GM23338 (cell line): ENCODE data around the gene IRX5. TPM values are rescaled to one million over a fixed set of nuclear protein-coding genes. Genes with fewer than 3 reads are reported as not detected.

ENCODE experiments used
- ATAC-seq: fragments of 200-7000 bp; cut with Tn5 transposase; 3 replicates; pipeline ENCODE4 v1.9.1; 2020
- DNase-seq: peaks from one replicate; pipeline ENCODE4 v3.0.0-alpha.2; 2015; ENCODE audit warnings: low spot score
- H2AFZ ChIP-seq: fragments of 200-600 bp; sonication (generic); 2 replicates; pipeline ENCODE4 v1.8.0; 2016; ENCODE audit warnings: antibody characterized with exemption, mild to moderate bottlenecking, moderate library complexity
- H3F3A ChIP-seq: fragments of 200-600 bp; sonication (generic); replicated peaks from 2 replicates; pipeline ENCODE4 v1.8.0; 2017; ENCODE audit warnings: antibody characterized with exemption, mixed run types, low read depth
- H3K27ac ChIP-seq: fragments of 200-600 bp; sonication (generic); 2 replicates; pipeline ENCODE4 v1.6.1; 2016; ENCODE audit warnings: low read depth
- H3K27me3 ChIP-seq: fragments of 200-600 bp; sonication (generic); 2 replicates; pipeline ENCODE4 v1.8.0; 2016; ENCODE audit warnings: mild to moderate bottlenecking, mixed run types, moderate library complexity; ENCODE audit not compliant: insufficient read depth
- H3K36me3 ChIP-seq: fragments of 200-600 bp; sonication (generic); 2 replicates; pipeline ENCODE4 v1.8.0; 2016; ENCODE audit warnings: mild to moderate bottlenecking; ENCODE audit not compliant: insufficient read depth
- H3K4me1 ChIP-seq: fragments of 200-600 bp; sonication (generic); 2 replicates; pipeline ENCODE4 v1.8.0; 2016; ENCODE audit warnings: mild to moderate bottlenecking, moderate library complexity; ENCODE audit not compliant: insufficient read depth
- H3K4me2 ChIP-seq: fragments of 200-600 bp; sonication (generic); 2 replicates; pipeline ENCODE4 v1.7.1; 2017; ENCODE audit warnings: mixed run types
- H3K4me3 ChIP-seq: fragments of 200-600 bp; sonication (generic); 2 replicates; pipeline ENCODE4 v1.6.1; 2016; ENCODE audit warnings: mixed run types
- H3K79me2 ChIP-seq: fragments of 200-600 bp; sonication (generic); replicated peaks from 2 replicates; pipeline ENCODE4 v1.8.0; 2017; ENCODE audit warnings: mild to moderate bottlenecking; ENCODE audit not compliant: insufficient read depth
- H3K9me2 ChIP-seq: fragments of 200-600 bp; sonication (generic); 2 replicates; pipeline ENCODE4 v1.8.0; 2017; ENCODE audit not compliant: insufficient read depth
- H4K20me1 ChIP-seq: fragments of 200-600 bp; sonication (generic); replicated peaks from 2 replicates; pipeline ENCODE4 v1.8.0; 2017; ENCODE audit warnings: mild to moderate bottlenecking; ENCODE audit not compliant: insufficient read depth
- H3K27ac Mint-ChIP-seq: 2 replicates; pipeline ENCODE4 v1.8.0; 2020; ENCODE audit warnings: inconsistent platforms, mild to moderate bottlenecking, moderate library complexity, mixed read lengths
- H3K27me3 Mint-ChIP-seq: 3 replicates; pipeline ENCODE4 v1.8.0; 2022; ENCODE audit warnings: low read depth, mild to moderate bottlenecking, moderate library complexity, mixed read lengths, inconsistent platforms; ENCODE audit not compliant: insufficient read depth, poor library complexity
- H3K36me3 Mint-ChIP-seq: 3 replicates; pipeline ENCODE4 v1.8.0; 2021; ENCODE audit warnings: low read depth, mild to moderate bottlenecking, inconsistent platforms, moderate library complexity, mixed read lengths
- H3K4me1 Mint-ChIP-seq: 3 replicates; pipeline ENCODE4 v1.8.0; 2020; ENCODE audit warnings: mild to moderate bottlenecking, inconsistent platforms, mixed read lengths
- H3K4me3 Mint-ChIP-seq: 3 replicates; pipeline ENCODE4 v1.8.0; 2021; ENCODE audit warnings: moderate library complexity, mild to moderate bottlenecking, inconsistent platforms, mixed read lengths
- H3K9me3 Mint-ChIP-seq: 3 replicates; pipeline ENCODE4 v1.8.0; 2020; ENCODE audit warnings: moderate library complexity, mild to moderate bottlenecking, inconsistent platforms, mixed read lengths
- CREB1 ChIP-seq: fragments of 250-450 bp; sonication (Bioruptor Pico); IDR thresholded peaks from 2 replicates; pipeline ENCODE4 v1.5.0; 2020; ENCODE audit warnings: low read depth, mild to moderate bottlenecking, moderate library complexity
- EZH2phosphoT487 ChIP-seq: fragments of 200-600 bp; sonication (generic); IDR thresholded peaks from one replicate; pipeline ENCODE4 v1.8.1; 2018; ENCODE audit warnings: antibody characterized with exemption; ENCODE audit not compliant: unreplicated experiment
- JUNB ChIP-seq: IDR thresholded peaks from one replicate; pipeline ENCODE4 v1.6.1; 2016; ENCODE audit warnings: antibody characterized with exemption; ENCODE audit not compliant: unreplicated experiment
- NANOG ChIP-seq: IDR thresholded peaks from 2 replicates; pipeline ENCODE4 v1.6.1; 2016; ENCODE audit warnings: antibody characterized with exemption, borderline replicate concordance
- POLR2AphosphoS5 ChIP-seq: IDR thresholded peaks from 2 replicates; pipeline ENCODE4 v1.6.1; 2016; ENCODE audit warnings: antibody characterized with exemption, low read depth
- STAT1 ChIP-seq: IDR thresholded peaks from one replicate; pipeline ENCODE4 v1.6.1; 2016; ENCODE audit warnings: antibody characterized with exemption; ENCODE audit not compliant: unreplicated experiment
- ZNF114 ChIP-seq: fragments of 250-450 bp; sonication (Bioruptor Pico); IDR thresholded peaks from 2 replicates; pipeline ENCODE4 v1.5.0; 2020; ENCODE audit warnings: mild to moderate bottlenecking, moderate library complexity
- ZNF331 ChIP-seq: fragments of 250-450 bp; sonication (Bioruptor Pico); IDR thresholded peaks from 2 replicates; pipeline ENCODE4 v1.5.0; 2020; ENCODE audit warnings: low read depth, mild to moderate bottlenecking, moderate library complexity
- polyA plus RNA-seq: library from polyadenylated mRNA; unstranded; fragments of >200 nt; fragmentation: Nextera tagmentation; extraction: Ambion mirVana; gene quantifications from 2 replicates; pipeline ENCODE4 v1.2.1, GENCODE V29; 2016
- total RNA-seq: library from RNA; depleted of rRNA; stranded (reverse); fragments of >200 nt; shearing (Covaris generic); gene quantifications from 2 replicates; pipeline ENCODE4 v1.2.3, GENCODE V29; 2014
- TF ChIP-seq, protein P1 (sequence below): fragments of 250-450 bp; sonication (Bioruptor Pico); IDR thresholded peaks from 2 replicates; pipeline ENCODE4 v1.5.0; 2020; ENCODE audit warnings: mild to moderate bottlenecking, moderate library complexity
- TF ChIP-seq, protein P2 (sequence below): IDR thresholded peaks from 2 replicates; pipeline ENCODE4 v1.6.1; 2016; ENCODE audit warnings: antibody characterized with exemption
- TF ChIP-seq, protein P3 (sequence below), 2 experiments: fragments of 200-600 bp in 1 of 2; sonication (generic) in 1 of 2; conservative IDR thresholded peaks; 2 replicates each; pipeline versions ENCODE4 v1.5.1 to v1.6.1; 2016 to 2017; ENCODE audit warnings: antibody characterized with exemption in 2 of 2, low read depth in 2 of 2, mild to moderate bottlenecking in 2 of 2, moderate library complexity in 1 of 2
- TF ChIP-seq, protein P4 (sequence below): IDR thresholded peaks from one replicate; pipeline ENCODE4 v1.6.1; 2018; ENCODE audit warnings: antibody characterized with exemption; ENCODE audit not compliant: unreplicated experiment

Gene IRX5
- total and polyA plus RNA-seq, 2 experiments from 2014 or later: 0.07 to 0.39 TPM

DNA sequence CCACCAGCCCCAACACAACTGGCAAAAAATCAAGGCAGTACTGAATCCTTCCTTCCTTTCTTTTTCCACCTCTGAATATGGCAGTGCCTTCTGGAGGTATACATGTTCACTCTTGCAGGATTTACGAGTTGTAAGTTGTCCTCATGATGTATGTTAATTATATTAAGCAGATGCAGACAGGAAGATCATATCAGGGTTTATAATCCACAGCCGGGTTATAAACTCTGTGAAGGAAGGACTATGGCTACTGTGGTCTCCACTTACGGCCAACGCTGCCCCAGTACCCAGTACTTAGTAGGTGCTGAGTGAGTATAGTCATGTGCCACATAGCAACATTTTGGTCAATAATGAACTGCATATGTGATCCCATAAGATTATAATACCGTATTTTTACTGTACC, 19.6 kb upstream of the IRX5 start:
- Mint-ChIP-seq H3K27ac (no peak overlapping the region), H3K4me3 (no peak overlapping the region), H3K27me3 (no peaks in the 10 kb centered on the region), H3K4me1 (no peaks in the 10 kb centered on the region), H3K9me3 (no peaks in the 10 kb centered on the region), H3K36me3 (no peaks in the 10 kb centered on the region)
- no peak overlapping the region for H3K27ac ChIP-seq
- no peak overlapping the region for H3K4me3 ChIP-seq
- ATAC-seq (no peak), DNase-seq (no peak)
- no peaks in the 10 kb centered on the region for H3K79me2 ChIP-seq
- TF ChIP-seq EZH2phosphoT487: no peak
- TF ChIP-seq POLR2AphosphoS5: no peak
- TF ChIP-seq ZNF114: no peak
- TF ChIP-seq, protein P1, sequence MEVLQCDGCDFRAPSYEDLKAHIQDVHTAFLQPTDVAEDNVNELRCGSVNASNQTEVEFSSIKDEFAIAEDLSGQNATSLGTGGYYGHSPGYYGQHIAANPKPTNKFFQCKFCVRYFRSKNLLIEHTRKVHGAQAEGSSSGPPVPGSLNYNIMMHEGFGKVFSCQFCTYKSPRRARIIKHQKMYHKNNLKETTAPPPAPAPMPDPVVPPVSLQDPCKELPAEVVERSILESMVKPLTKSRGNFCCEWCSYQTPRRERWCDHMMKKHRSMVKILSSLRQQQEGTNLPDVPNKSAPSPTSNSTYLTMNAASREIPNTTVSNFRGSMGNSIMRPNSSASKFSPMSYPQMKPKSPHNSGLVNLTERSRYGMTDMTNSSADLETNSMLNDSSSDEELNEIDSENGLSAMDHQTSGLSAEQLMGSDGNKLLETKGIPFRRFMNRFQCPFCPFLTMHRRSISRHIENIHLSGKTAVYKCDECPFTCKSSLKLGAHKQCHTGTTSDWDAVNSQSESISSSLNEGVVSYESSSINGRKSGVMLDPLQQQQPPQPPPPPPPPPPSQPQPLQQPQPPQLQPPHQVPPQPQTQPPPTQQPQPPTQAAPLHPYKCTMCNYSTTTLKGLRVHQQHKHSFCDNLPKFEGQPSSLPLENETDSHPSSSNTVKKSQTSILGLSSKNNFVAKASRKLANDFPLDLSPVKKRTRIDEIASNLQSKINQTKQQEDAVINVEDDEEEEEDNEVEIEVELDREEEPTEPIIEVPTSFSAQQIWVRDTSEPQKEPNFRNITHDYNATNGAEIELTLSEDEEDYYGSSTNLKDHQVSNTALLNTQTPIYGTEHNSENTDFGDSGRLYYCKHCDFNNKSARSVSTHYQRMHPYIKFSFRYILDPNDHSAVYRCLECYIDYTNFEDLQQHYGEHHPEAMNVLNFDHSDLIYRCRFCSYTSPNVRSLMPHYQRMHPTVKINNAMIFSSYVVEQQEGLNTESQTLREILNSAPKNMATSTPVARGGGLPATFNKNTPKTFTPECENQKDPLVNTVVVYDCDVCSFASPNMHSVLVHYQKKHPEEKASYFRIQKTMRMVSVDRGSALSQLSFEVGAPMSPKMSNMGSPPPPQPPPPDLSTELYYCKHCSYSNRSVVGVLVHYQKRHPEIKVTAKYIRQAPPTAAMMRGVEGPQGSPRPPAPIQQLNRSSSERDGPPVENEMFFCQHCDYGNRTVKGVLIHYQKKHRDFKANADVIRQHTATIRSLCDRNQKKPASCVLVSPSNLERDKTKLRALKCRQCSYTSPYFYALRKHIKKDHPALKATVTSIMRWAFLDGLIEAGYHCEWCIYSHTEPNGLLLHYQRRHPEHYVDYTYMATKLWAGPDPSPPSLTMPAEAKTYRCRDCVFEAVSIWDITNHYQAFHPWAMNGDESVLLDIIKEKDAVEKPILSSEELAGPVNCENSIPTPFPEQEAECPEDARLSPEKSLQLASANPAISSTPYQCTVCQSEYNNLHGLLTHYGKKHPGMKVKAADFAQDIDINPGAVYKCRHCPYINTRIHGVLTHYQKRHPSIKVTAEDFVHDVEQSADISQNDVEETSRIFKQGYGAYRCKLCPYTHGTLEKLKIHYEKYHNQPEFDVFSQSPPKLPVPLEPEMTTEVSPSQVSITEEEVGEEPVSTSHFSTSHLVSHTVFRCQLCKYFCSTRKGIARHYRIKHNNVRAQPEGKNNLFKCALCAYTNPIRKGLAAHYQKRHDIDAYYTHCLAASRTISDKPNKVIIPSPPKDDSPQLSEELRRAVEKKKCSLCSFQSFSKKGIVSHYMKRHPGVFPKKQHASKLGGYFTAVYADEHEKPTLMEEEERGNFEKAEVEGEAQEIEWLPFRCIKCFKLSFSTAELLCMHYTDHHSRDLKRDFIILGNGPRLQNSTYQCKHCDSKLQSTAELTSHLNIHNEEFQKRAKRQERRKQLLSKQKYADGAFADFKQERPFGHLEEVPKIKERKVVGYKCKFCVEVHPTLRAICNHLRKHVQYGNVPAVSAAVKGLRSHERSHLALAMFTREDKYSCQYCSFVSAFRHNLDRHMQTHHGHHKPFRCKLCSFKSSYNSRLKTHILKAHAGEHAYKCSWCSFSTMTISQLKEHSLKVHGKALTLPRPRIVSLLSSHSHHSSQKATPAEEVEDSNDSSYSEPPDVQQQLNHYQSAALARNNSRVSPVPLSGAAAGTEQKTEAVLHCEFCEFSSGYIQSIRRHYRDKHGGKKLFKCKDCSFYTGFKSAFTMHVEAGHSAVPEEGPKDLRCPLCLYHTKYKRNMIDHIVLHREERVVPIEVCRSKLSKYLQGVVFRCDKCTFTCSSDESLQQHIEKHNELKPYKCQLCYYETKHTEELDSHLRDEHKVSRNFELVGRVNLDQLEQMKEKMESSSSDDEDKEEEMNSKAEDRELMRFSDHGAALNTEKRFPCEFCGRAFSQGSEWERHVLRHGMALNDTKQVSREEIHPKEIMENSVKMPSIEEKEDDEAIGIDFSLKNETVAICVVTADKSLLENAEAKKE (CRISPR knock-in tag): no peak
- TF ChIP-seq, protein P2, sequence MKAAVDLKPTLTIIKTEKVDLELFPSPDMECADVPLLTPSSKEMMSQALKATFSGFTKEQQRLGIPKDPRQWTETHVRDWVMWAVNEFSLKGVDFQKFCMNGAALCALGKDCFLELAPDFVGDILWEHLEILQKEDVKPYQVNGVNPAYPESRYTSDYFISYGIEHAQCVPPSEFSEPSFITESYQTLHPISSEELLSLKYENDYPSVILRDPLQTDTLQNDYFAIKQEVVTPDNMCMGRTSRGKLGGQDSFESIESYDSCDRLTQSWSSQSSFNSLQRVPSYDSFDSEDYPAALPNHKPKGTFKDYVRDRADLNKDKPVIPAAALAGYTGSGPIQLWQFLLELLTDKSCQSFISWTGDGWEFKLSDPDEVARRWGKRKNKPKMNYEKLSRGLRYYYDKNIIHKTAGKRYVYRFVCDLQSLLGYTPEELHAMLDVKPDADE: no peak
- no peak for TF ChIP-seq NANOG
- no peak for TF ChIP-seq CREB1
- no peak for TF ChIP-seq ZNF331 (CRISPR knock-in tag)
- TF ChIP-seq JUNB: no peak
- TF ChIP-seq STAT1: no peak
- TF ChIP-seq, protein P3, sequence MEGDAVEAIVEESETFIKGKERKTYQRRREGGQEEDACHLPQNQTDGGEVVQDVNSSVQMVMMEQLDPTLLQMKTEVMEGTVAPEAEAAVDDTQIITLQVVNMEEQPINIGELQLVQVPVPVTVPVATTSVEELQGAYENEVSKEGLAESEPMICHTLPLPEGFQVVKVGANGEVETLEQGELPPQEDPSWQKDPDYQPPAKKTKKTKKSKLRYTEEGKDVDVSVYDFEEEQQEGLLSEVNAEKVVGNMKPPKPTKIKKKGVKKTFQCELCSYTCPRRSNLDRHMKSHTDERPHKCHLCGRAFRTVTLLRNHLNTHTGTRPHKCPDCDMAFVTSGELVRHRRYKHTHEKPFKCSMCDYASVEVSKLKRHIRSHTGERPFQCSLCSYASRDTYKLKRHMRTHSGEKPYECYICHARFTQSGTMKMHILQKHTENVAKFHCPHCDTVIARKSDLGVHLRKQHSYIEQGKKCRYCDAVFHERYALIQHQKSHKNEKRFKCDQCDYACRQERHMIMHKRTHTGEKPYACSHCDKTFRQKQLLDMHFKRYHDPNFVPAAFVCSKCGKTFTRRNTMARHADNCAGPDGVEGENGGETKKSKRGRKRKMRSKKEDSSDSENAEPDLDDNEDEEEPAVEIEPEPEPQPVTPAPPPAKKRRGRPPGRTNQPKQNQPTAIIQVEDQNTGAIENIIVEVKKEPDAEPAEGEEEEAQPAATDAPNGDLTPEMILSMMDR (conservative IDR thresholded peaks at IDR 0.05; ENCODE audit: low read depth in 2 of 2): no peak
- TF ChIP-seq, protein P4, sequence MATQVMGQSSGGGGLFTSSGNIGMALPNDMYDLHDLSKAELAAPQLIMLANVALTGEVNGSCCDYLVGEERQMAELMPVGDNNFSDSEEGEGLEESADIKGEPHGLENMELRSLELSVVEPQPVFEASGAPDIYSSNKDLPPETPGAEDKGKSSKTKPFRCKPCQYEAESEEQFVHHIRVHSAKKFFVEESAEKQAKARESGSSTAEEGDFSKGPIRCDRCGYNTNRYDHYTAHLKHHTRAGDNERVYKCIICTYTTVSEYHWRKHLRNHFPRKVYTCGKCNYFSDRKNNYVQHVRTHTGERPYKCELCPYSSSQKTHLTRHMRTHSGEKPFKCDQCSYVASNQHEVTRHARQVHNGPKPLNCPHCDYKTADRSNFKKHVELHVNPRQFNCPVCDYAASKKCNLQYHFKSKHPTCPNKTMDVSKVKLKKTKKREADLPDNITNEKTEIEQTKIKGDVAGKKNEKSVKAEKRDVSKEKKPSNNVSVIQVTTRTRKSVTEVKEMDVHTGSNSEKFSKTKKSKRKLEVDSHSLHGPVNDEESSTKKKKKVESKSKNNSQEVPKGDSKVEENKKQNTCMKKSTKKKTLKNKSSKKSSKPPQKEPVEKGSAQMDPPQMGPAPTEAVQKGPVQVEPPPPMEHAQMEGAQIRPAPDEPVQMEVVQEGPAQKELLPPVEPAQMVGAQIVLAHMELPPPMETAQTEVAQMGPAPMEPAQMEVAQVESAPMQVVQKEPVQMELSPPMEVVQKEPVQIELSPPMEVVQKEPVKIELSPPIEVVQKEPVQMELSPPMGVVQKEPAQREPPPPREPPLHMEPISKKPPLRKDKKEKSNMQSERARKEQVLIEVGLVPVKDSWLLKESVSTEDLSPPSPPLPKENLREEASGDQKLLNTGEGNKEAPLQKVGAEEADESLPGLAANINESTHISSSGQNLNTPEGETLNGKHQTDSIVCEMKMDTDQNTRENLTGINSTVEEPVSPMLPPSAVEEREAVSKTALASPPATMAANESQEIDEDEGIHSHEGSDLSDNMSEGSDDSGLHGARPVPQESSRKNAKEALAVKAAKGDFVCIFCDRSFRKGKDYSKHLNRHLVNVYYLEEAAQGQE: no peak
- no peaks in the 10 kb centered on the region for H3K36me3 ChIP-seq
- H3K4me1 ChIP-seq: no peaks in the 10 kb centered on the region
- no peaks in the 10 kb centered on the region for H4K20me1 ChIP-seq
- H3K27me3 ChIP-seq: no peaks in the 10 kb centered on the region
- no peaks in the 10 kb centered on the region for H3F3A ChIP-seq
- H3K9me2 ChIP-seq: no peaks in the 10 kb centered on the region
- H3K4me2 ChIP-seq: no peak overlapping the region
- H2AFZ ChIP-seq: no peak overlapping the region
